Upper lobe of left lung (tissue), 4 donors: ENCODE results near the gene GABBR2.

Source experiments
- EP300 ChIP-seq, 4 donors: sonication (generic); formaldehyde crosslinking; IDR thresholded peaks; one replicate each; pipeline ENCODE4 v1.5.1; 2017; ENCODE audit warnings: antibody characterized with exemption in 4 of 4, control low read depth in 2 of 4
- POLR2A ChIP-seq, 4 donors: fragments of 450-650 bp; IDR thresholded peaks; one replicate each; pipeline ENCODE4 v1.5.1; 2016 to 2017; ENCODE audit warnings: antibody characterized with exemption in 4 of 4, mild to moderate bottlenecking in 2 of 4
- POLR2AphosphoS5 ChIP-seq, 2 donors: sonication (generic); formaldehyde crosslinking; IDR thresholded peaks; one replicate each; pipeline ENCODE4 v1.5.1; 2017; ENCODE audit warnings: antibody characterized with exemption in 2 of 2
- TF ChIP-seq, protein P1 (sequence below), 6 experiments: fragments of 450-650 bp in 4 of 6; fragments of 200-600 bp in 2 of 6; sonication (generic) in 2 of 6; IDR thresholded peaks; one replicate each; pipeline ENCODE4 v1.5.1; 2016 to 2019; ENCODE audit warnings: antibody characterized with exemption in 6 of 6

DNA sequence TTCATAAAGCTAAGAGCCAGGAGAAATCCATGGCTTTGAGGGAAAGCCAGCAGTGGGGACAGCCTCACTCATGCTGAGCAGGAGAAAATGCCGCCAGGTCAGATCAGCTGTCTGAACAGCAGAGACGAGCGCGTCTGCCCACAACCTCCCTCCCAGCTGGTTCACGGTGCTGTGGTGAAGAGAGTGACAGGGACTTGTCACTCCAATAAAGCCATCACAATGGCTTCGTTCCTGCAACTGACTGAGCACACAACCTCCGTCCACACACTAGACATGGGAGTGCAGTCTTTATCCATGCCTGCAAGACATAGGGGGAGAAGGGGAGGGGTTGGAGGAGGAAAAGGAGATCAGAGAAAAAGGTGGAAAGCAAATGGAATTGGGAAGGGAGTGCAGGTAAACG, 206.9 kb downstream of the GABBR2 start:
- TF ChIP-seq, protein P1, sequence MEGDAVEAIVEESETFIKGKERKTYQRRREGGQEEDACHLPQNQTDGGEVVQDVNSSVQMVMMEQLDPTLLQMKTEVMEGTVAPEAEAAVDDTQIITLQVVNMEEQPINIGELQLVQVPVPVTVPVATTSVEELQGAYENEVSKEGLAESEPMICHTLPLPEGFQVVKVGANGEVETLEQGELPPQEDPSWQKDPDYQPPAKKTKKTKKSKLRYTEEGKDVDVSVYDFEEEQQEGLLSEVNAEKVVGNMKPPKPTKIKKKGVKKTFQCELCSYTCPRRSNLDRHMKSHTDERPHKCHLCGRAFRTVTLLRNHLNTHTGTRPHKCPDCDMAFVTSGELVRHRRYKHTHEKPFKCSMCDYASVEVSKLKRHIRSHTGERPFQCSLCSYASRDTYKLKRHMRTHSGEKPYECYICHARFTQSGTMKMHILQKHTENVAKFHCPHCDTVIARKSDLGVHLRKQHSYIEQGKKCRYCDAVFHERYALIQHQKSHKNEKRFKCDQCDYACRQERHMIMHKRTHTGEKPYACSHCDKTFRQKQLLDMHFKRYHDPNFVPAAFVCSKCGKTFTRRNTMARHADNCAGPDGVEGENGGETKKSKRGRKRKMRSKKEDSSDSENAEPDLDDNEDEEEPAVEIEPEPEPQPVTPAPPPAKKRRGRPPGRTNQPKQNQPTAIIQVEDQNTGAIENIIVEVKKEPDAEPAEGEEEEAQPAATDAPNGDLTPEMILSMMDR (IDR thresholded peaks at IDR 0.05), result no peak
- no peak for TF ChIP-seq EP300 (IDR thresholded peaks at IDR 0.05)
- no peak for TF ChIP-seq POLR2AphosphoS5 (IDR thresholded peaks at IDR 0.05)
- no peak for TF ChIP-seq POLR2A (IDR thresholded peaks at IDR 0.05)
